ENCODE data around the gene NFIB. TPM values are rescaled to one million over a fixed set of nuclear protein-coding genes. Genes with fewer than 3 reads are reported as not detected.

The NFIB gene
- total RNA-seq, 1 donor from 2014 or later = 99.4 TPM

DNA sequence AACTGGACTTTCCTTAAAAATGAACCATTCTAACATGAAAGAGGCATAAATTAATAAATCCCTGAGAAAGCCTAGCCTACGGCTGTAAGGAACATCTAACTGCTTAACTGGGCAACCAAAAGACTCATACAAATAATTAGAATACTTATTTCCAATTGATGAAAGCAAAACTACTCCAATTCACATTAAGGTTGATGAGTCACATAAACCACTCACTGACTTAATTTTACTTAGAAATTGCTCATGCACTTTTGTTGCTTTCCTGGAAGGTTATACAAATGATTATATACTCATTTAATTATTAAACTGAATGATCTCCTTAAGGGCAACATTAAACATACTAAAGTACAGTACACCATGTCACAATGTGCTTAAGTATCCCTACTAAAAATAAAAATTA is 101.9 kb downstream of the NFIB start:
- no peak overlapping the region for H3K27ac ChIP-seq
- no peaks in the 10 kb centered on the region for H3K36me3 ChIP-seq
- no peak for DNase-seq
- H3K4me1 ChIP-seq = peaks cover 8% of the 10 kb centered on the region
- H3K9me3 ChIP-seq = no peaks in the 10 kb centered on the region
- intact Hi-C loops (cut with DNase I) = no loop called here
- H3K27me3 ChIP-seq = no peaks in the 10 kb centered on the region
- TF ChIP-seq, protein P1, sequence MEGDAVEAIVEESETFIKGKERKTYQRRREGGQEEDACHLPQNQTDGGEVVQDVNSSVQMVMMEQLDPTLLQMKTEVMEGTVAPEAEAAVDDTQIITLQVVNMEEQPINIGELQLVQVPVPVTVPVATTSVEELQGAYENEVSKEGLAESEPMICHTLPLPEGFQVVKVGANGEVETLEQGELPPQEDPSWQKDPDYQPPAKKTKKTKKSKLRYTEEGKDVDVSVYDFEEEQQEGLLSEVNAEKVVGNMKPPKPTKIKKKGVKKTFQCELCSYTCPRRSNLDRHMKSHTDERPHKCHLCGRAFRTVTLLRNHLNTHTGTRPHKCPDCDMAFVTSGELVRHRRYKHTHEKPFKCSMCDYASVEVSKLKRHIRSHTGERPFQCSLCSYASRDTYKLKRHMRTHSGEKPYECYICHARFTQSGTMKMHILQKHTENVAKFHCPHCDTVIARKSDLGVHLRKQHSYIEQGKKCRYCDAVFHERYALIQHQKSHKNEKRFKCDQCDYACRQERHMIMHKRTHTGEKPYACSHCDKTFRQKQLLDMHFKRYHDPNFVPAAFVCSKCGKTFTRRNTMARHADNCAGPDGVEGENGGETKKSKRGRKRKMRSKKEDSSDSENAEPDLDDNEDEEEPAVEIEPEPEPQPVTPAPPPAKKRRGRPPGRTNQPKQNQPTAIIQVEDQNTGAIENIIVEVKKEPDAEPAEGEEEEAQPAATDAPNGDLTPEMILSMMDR (IDR thresholded peaks at IDR 0.05) = no peak
- ATAC-seq = no peak
- no peak overlapping the region for H3K4me3 ChIP-seq

DNA sequence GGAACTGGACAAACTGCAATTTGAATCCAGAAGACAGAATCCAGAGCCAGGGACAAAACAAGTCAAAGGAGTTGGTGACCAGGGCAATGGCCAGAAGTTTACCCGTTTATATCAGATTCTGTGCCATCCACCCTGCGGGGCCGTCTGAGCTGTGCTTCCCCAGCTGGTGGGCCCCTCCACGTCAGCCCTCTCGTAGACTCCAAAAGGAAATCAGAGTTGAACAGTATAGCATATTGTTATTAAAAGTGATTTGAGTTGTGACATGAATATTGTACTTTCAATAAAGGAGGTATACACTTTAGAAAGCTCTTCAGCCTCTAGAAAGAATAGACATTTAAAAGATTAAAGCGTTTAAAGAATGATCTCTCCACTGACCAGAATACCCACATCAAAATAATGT is 102.4 kb downstream of the NFIB start:
- Histone ChIP-seq H3K27me3 (no peaks in the 10 kb centered on the region), H3K9me3 (no peaks in the 10 kb centered on the region), H3K27ac (no peak overlapping the region), H3K4me1 (peaks cover 8% of the 10 kb centered on the region), H3K36me3 (no peaks in the 10 kb centered on the region), H3K4me3 (no peak overlapping the region)
- no peak for DNase-seq
- TF ChIP-seq, protein P1 (IDR thresholded peaks at IDR 0.05) = no peak
- intact Hi-C loops (cut with DNase I) = no loop called here
- ATAC-seq = no peak

GRCh38 chr9:14210428-14210827 is 103.5 kb downstream of the NFIB start:
- intact Hi-C loops (cut with DNase I) = no loop called here
- ATAC-seq = no peak

GRCh38 chr9:14209399-14210345 is 104.3 kb downstream of the NFIB start:
- H3K9me3 ChIP-seq = no peaks in the 10 kb centered on the region
- intact Hi-C loops (cut with DNase I) = loop anchor here (10.0 kb wide), 1 partner anchor 75 kb away; no protein-coding TSS in a partner anchor
- no peak overlapping the region for H3K27ac ChIP-seq
- no peak overlapping the region for H3K4me3 ChIP-seq
- H3K27me3 ChIP-seq = no peaks in the 10 kb centered on the region
- DNase-seq = no peak
- TF ChIP-seq, protein P1 (IDR thresholded peaks at IDR 0.05) = no peak
- no peaks in the 10 kb centered on the region for H3K36me3 ChIP-seq
- no peak for ATAC-seq
- peaks cover 3% of the 10 kb centered on the region for H3K4me1 ChIP-seq

More at GRCh38 chr9:14210428-14210827, 103.5 kb downstream of the NFIB start:
- H3K4me1 ChIP-seq = peaks cover 3% of the 10 kb centered on the region
- no peaks in the 10 kb centered on the region for H3K36me3 ChIP-seq
- no peaks in the 10 kb centered on the region for H3K9me3 ChIP-seq
- no peak overlapping the region for H3K4me3 ChIP-seq
- TF ChIP-seq, protein P1 (IDR thresholded peaks at IDR 0.05) = no peak
- DNase-seq = no peak
- no peak overlapping the region for H3K27ac ChIP-seq
- H3K27me3 ChIP-seq = no peaks in the 10 kb centered on the region

GRCh38 chr9:14207352-14207995 is 106.5 kb downstream of the NFIB start:
- Histone ChIP-seq H3K27ac (no peak overlapping the region), H3K36me3 (no peaks in the 10 kb centered on the region), H3K27me3 (no peaks in the 10 kb centered on the region), H3K4me3 (no peak overlapping the region), H3K4me1 (peaks cover 10% of the 10 kb centered on the region), H3K9me3 (no peaks in the 10 kb centered on the region)
- ATAC-seq (no peak), DNase-seq (no peak)
- intact Hi-C loops (cut with DNase I) = loop anchor here (10.0 kb wide), 1 partner anchor 73 kb away; no protein-coding TSS in a partner anchor
- TF ChIP-seq, protein P1 (IDR thresholded peaks at IDR 0.05) = no peak
